GM12878 (cell line): Measurements from ENCODE around the gene HOXB6.

Source experiments
- BRCA1 ChIP-seq: IDR thresholded peaks from 2 replicates; pipeline ENCODE4 v1.6.1; 2011; ENCODE audit warnings: low read depth, low read length, improper control_type of control experiment
- CHD1 ChIP-seq: IDR thresholded peaks from 2 replicates; pipeline ENCODE4 v1.6.1; 2012; ENCODE audit warnings: low read depth, low read length, improper control_type of control experiment
- GABPA ChIP-seq: IDR thresholded peaks from 2 replicates; pipeline ENCODE4 v1.6.1; 2014; ENCODE audit warnings: antibody characterized with exemption, low read depth, mild to moderate bottlenecking, inconsistent platforms
- RCOR1 ChIP-seq: conservative IDR thresholded peaks from 2 replicates; pipeline ENCODE4 v1.6.1; 2012; ENCODE audit warnings: low read depth, low read length, improper control_type of control experiment
- TF ChIP-seq, protein P1 (sequence below), 3 experiments: IDR thresholded peaks in 2 of 3; conservative IDR thresholded peaks in 1 of 3; 2 replicates each; pipeline ENCODE4 v1.5.1; 2011; ENCODE audit warnings: low read depth in 3 of 3, low read length in 3 of 3, mild to moderate bottlenecking in 3 of 3, control low read depth in 2 of 3, moderate library complexity in 2 of 3, inconsistent platforms in 1 of 3, mixed read lengths in 1 of 3; ENCODE audit not compliant: control insufficient read depth in 2 of 3, insufficient read depth in 1 of 3; ENCODE audit errors: extremely low read depth in 1 of 3

DNA sequence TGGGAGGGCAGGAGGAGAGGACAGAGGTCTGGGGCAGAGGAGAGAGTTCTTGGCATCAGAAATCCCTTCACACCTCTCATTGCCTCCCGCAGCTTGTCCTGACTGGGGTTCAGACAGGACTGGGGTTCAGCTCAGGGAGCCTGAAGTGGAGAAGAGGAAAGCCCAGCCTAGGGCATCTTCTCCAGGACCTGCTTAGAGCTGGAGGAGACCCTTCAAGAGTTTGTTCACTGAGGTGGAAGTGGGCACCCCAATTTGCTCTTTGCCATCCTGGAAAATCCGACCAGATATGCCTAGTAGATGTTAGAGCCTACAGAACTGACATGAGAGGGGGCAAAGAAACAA is 16.7 kb downstream of the HOXB6 start:
- TF ChIP-seq CHD1 (no peak), GABPA (no peak), RCOR1 (no peak), BRCA1 (no peak)
- TF ChIP-seq, protein P1, sequence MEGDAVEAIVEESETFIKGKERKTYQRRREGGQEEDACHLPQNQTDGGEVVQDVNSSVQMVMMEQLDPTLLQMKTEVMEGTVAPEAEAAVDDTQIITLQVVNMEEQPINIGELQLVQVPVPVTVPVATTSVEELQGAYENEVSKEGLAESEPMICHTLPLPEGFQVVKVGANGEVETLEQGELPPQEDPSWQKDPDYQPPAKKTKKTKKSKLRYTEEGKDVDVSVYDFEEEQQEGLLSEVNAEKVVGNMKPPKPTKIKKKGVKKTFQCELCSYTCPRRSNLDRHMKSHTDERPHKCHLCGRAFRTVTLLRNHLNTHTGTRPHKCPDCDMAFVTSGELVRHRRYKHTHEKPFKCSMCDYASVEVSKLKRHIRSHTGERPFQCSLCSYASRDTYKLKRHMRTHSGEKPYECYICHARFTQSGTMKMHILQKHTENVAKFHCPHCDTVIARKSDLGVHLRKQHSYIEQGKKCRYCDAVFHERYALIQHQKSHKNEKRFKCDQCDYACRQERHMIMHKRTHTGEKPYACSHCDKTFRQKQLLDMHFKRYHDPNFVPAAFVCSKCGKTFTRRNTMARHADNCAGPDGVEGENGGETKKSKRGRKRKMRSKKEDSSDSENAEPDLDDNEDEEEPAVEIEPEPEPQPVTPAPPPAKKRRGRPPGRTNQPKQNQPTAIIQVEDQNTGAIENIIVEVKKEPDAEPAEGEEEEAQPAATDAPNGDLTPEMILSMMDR (IDR thresholded peaks at IDR 0.05 in 2 of 3, conservative IDR thresholded peaks at IDR 0.05 in 1 of 3; ENCODE audit: control insufficient read depth in 2 of 3, extremely low read depth in 1 of 3, insufficient read depth in 1 of 3, low read depth in 3 of 3, low read length in 3 of 3) = no peak
